Calu3 (cell line): Measurements from ENCODE around the gene EHMT1. TPM values are rescaled to one million over a fixed set of nuclear protein-coding genes. Genes with fewer than 3 reads are reported as not detected.

ENCODE experiments used
- BruUV-seq: library from RNA; stranded (reverse); fragments of 400-500 nt; replicated peaks from 2 replicates; lab custom pipeline; 2021; lab: Mats Ljungman, UMichigan
- CTCF ChIA-PET: fragments of 300-600 bp; sonication (Branson Sonifier 250); formaldehyde crosslinking; loops from one replicate; lab custom pipeline; 2022; ENCODE audit warnings: antibody characterized with exemption; lab: Charles Lee
- DNase-seq: peaks from one replicate; pipeline ENCODE4 v3.0.0; 2022
- H3K27ac Mint-ChIP-seq: one replicate; pipeline ENCODE4 v1.8.0; 2022; ENCODE audit warnings: mixed read lengths; ENCODE audit not compliant: unreplicated experiment
- H3K27me3 Mint-ChIP-seq: one replicate; pipeline ENCODE4 v1.8.0; 2022; ENCODE audit warnings: mixed read lengths; ENCODE audit not compliant: unreplicated experiment
- H3K36me3 Mint-ChIP-seq: one replicate; pipeline ENCODE4 v1.8.0; 2022; ENCODE audit warnings: mild to moderate bottlenecking, moderate library complexity, mixed read lengths; ENCODE audit not compliant: insufficient read depth, unreplicated experiment
- H3K4me1 Mint-ChIP-seq: one replicate; pipeline ENCODE4 v1.8.0; 2022; ENCODE audit warnings: mild to moderate bottlenecking, low read depth, mixed read lengths; ENCODE audit not compliant: unreplicated experiment
- H3K4me3 Mint-ChIP-seq: one replicate; pipeline ENCODE4 v1.8.0; 2022; ENCODE audit warnings: mild to moderate bottlenecking, low read depth, moderate library complexity, mixed read lengths; ENCODE audit not compliant: unreplicated experiment
- H3K9me3 Mint-ChIP-seq: one replicate; pipeline ENCODE4 v1.8.0; 2022; ENCODE audit warnings: low read depth, mixed read lengths; ENCODE audit not compliant: unreplicated experiment
- intact Hi-C: fragments of 100-400 bp; cut with micrococcal nuclease; formaldehyde crosslinking; loops from one replicate; pipeline ENCODE4 v1.10.0; 2022; ENCODE audit not compliant: unreplicated experiment
- total RNA-seq: library from RNA; stranded (reverse); gene quantifications from 2 replicates; pipeline ENCODE4 v1.2.3, GENCODE V29; 2022
- TF ChIP-seq, protein P1 (sequence below): fragments of 200-600 bp; IDR thresholded peaks from one replicate; pipeline ENCODE4 v1.8.0; 2022; ENCODE audit warnings: antibody characterized with exemption; ENCODE audit not compliant: unreplicated experiment

EHMT1 gene
- total RNA-seq, 1 experiment from 2014 or later, result 56.0 TPM

DNA sequence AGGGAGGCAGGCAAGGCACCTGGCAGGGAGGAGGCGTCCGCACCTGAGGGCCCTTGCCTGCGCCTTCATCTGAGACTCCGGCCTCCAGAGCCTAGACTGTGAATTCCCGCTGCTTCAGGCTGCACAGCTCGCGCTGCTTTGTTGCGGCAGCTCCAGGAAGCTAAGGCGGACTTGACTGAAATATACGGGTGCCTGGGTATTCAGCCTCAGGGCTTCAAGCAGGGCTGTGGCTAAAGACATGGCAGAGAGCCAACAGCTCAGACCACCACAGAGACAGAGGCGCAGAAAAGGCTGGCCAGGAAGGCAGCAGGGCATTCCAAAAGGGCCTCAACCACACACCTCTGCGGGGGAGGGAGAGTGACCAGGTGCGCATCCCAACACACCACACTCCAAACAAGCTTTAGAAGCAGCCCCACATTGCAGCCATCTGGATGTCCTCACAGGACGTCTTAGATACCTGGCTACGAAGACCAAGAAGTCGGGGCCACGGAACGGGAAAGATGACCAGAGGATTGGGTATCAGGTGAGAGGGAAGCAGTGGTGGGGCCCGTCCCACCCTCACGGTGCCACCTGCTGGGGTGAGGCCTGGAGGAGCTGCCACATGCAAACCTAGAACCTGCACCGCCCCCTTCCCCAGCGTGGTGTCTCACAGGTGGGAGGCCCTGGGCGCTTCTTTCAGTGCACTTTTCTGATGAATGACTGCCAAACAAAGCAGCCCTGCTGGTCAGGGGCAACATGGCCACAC is 38.4 kb upstream of the EHMT1 start:
- H3K36me3 Mint-ChIP-seq, result peaks cover 30% of the 10 kb centered on the region
- CTCF ChIA-PET, result interaction anchor here (1.2 kb wide), 1 partner anchor 11 kb away, joined by 3 read pairs; no protein-coding TSS in a partner anchor
- H3K27me3 Mint-ChIP-seq, result no peaks in the 10 kb centered on the region

DNA sequence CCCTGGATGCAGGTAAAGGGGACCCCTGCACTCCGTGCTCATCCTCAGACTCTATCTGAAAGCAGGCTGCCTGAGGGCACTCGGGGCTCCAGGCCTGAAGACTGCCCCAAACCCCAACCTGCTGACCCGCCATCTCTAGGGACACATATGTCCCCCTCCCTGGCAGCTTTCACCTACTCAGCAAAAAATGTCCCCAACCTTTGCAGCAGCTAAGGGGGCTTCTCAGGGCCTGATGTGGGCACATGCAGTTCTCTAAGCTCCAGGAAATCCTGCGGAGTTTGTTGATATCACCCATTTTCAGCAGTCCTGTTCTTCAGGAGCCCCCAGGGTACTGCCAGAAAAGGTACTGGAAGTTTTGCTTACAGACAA is 37.9 kb upstream of the EHMT1 start:
- intact Hi-C loops, result no loop called here
- DNase-seq, result no peak
- no peaks in the 10 kb centered on the region for H3K4me1 Mint-ChIP-seq
- peaks cover 30% of the 10 kb centered on the region for H3K36me3 Mint-ChIP-seq
- H3K4me3 Mint-ChIP-seq, result no peak overlapping the region
- BruUV-seq, result no TSS peak
- no peaks in the 10 kb centered on the region for H3K27me3 Mint-ChIP-seq
- H3K27ac Mint-ChIP-seq, result no peak overlapping the region
- CTCF ChIA-PET, result no interaction called here
- TF ChIP-seq, protein P1, sequence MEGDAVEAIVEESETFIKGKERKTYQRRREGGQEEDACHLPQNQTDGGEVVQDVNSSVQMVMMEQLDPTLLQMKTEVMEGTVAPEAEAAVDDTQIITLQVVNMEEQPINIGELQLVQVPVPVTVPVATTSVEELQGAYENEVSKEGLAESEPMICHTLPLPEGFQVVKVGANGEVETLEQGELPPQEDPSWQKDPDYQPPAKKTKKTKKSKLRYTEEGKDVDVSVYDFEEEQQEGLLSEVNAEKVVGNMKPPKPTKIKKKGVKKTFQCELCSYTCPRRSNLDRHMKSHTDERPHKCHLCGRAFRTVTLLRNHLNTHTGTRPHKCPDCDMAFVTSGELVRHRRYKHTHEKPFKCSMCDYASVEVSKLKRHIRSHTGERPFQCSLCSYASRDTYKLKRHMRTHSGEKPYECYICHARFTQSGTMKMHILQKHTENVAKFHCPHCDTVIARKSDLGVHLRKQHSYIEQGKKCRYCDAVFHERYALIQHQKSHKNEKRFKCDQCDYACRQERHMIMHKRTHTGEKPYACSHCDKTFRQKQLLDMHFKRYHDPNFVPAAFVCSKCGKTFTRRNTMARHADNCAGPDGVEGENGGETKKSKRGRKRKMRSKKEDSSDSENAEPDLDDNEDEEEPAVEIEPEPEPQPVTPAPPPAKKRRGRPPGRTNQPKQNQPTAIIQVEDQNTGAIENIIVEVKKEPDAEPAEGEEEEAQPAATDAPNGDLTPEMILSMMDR, result no peak
- H3K9me3 Mint-ChIP-seq, result no peaks in the 10 kb centered on the region

More for the DNA sequence above, 38.4 kb upstream of the EHMT1 start:
- no peaks in the 10 kb centered on the region for H3K9me3 Mint-ChIP-seq
- no TSS peak for BruUV-seq
- H3K27ac Mint-ChIP-seq, result no peak overlapping the region
- intact Hi-C loops, result no loop called here
- DNase-seq, result no peak
- TF ChIP-seq, protein P1, result no peak
- H3K4me1 Mint-ChIP-seq, result peaks cover 4% of the 10 kb centered on the region
- no peak overlapping the region for H3K4me3 Mint-ChIP-seq

DNA sequence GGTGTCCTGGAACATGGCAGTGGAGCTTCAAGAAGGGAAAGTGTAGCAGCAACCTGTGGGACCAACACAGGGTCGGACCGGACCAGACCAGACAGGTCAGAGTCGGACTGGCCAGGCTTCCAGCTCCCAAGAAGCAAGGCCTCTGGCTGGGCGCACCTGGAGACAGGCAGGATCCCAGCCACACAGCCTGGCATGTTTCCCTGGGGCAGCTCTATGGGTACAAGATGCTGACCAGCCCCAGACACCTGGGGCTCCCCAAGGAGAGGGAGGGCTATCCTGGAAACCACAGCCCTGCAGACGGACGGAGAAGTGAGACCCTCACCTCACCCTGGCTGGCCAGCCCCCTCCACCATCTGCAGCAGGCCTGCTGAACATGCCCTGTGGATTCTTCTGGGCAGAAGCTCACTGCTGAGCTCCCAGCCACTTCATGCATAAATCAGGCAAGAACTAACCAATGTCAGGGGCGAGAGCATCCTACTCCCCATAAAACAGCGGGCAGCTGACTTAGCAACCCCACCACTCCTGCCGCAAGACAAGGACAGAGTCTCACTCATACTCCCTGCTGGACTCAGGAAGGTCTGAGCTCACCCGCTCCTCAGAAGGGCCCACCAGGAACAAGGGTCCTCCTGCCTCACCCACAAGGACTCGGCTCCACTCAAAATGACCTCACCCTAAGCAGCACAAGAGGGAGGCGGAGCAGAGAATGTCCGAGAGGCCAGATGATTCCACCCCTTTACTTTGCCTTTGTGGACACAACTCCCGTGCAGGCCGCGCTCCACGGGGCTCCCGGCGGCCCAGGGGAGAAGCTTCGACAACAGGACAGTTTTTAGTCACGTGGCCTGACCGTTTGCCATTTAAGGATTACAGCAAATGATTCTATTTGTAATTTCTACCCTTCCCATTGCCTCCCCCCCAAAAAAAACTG is 37.2 kb upstream of the EHMT1 start:
- no TSS peak for BruUV-seq
- Mint-ChIP-seq H3K4me1 (no peaks in the 10 kb centered on the region), H3K4me3 (no peak overlapping the region), H3K9me3 (no peaks in the 10 kb centered on the region), H3K27ac (no peak overlapping the region), H3K36me3 (peaks cover 36% of the 10 kb centered on the region), H3K27me3 (no peaks in the 10 kb centered on the region)
- DNase-seq, result no peak
- intact Hi-C loops, result no loop called here
- CTCF ChIA-PET, result no interaction called here
- TF ChIP-seq, protein P1, result no peak

DNA sequence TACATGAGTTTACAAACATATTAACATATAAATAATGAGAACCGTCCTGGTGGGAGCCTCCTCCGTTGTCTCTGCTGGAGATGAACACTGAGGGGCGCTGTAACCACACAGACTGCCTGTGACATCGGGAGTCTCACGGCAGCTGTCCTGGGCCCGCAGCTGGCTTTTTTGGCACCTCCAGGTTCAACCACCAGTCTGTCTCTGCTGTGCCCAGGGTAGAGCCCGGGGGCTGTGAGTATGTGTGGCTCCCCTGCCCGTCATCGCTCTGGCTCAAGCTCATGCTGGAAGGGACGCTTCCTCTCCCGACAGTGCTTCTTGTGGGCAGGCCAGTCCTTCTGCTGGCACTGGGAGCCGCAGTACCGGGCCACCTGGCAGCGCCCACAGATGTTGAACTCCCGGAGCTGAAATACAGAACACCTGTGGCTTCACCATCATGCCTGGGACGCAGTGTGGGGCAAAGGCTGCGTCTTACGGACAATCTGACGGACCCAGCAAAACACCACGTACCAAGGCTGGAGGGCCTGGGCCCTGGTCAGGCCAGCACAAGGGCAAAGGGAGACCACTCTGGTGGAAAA is 36.4 kb upstream of the EHMT1 start:
- Mint-ChIP-seq H3K27ac (no peak overlapping the region), H3K36me3 (peaks cover 35% of the 10 kb centered on the region), H3K4me3 (no peak overlapping the region), H3K9me3 (no peaks in the 10 kb centered on the region), H3K27me3 (no peaks in the 10 kb centered on the region), H3K4me1 (no peaks in the 10 kb centered on the region)
- BruUV-seq, result no TSS peak
- CTCF ChIA-PET, result no interaction called here
- intact Hi-C loops, result no loop called here
- TF ChIP-seq, protein P1, result no peak
- DNase-seq, result no peak
